ENCODE measurements around the gene DNAH5. TPM values are rescaled to one million over a fixed set of nuclear protein-coding genes. Genes with fewer than 3 reads are reported as not detected.
"Not testable (repeated sequence)": the region's sequence is repeated elsewhere in the genome, so short reads cannot be mapped to it uniquely, and the experiment has no call there.

The DNAH5 gene
- total RNA-seq, 2 experiments from 2014 or later: not detected

GRCh38 chr5:13860146-13860545, 84.3 kb downstream of the DNAH5 start:
- CTCF ChIA-PET: no interaction called here
- POLR2A ChIA-PET: no interaction called here

- CTCF ChIA-PET: no interaction called here
- POLR2A ChIA-PET: no interaction called here
These were observed 85.0 kb downstream of the DNAH5 start for GRCh38 chr5:13859270-13860065.

GRCh38 chr5:13843175-13843846, 101.2 kb downstream of the DNAH5 start:
- POLR2A ChIA-PET: no interaction called here
- CTCF ChIA-PET: no interaction called here

- ChIA-PET POLR2A (no interaction called here), CTCF (no interaction called here)
These were observed 111.0 kb downstream of the DNAH5 start for GRCh38 chr5:13833440-13833839.

GRCh38 chr5:13831351-13831750, 113.1 kb downstream of the DNAH5 start:
- CTCF ChIA-PET: no interaction called here
- POLR2A ChIA-PET: no interaction called here

- ChIA-PET POLR2A (no interaction called here), CTCF (no interaction called here)
These were observed 114.0 kb downstream of the DNAH5 start for GRCh38 chr5:13830536-13830935.

- POLR2A ChIA-PET: no interaction called here
These were observed 123.1 kb downstream of the DNAH5 start for GRCh38 chr5:13821366-13821765.

GRCh38 chr5:13816126-13816525, 128.4 kb downstream of the DNAH5 start:
- ChIA-PET POLR2A (no interaction called here), CTCF (no interaction called here)

More at GRCh38 chr5:13821366-13821765, 123.1 kb downstream of the DNAH5 start:
- CTCF ChIA-PET: no interaction called here

GRCh38 chr5:13814301-13814700, 130.2 kb downstream of the DNAH5 start:
- POLR2A ChIA-PET: no interaction called here
- CTCF ChIA-PET: no interaction called here

GRCh38 chr5:13809921-13810320, 134.6 kb downstream of the DNAH5 start:
- ChIA-PET CTCF (no interaction called here), POLR2A (no interaction called here)

- POLR2A ChIA-PET: no interaction called here
These were observed 140.2 kb downstream of the DNAH5 start for GRCh38 chr5:13804336-13804735.

GRCh38 chr5:13798569-13798968, 145.9 kb downstream of the DNAH5 start:
- CTCF ChIA-PET, POLR2A ChIA-PET: not testable (repeated sequence)

More at GRCh38 chr5:13804336-13804735, 140.2 kb downstream of the DNAH5 start:
- CTCF ChIA-PET: no interaction called here

GRCh38 chr5:13785781-13786415, 158.6 kb downstream of the DNAH5 start:
- POLR2A ChIA-PET: no interaction called here

GRCh38 chr5:13783726-13784125, 160.8 kb downstream of the DNAH5 start:
- CTCF ChIA-PET: no interaction called here
- POLR2A ChIA-PET: no interaction called here

More at GRCh38 chr5:13785781-13786415, 158.6 kb downstream of the DNAH5 start:
- CTCF ChIA-PET: no interaction called here

- POLR2A ChIA-PET: no interaction called here
- CTCF ChIA-PET: no interaction called here
These were observed 164.4 kb downstream of the DNAH5 start for GRCh38 chr5:13780081-13780480.

- CTCF ChIA-PET: no interaction called here
- POLR2A ChIA-PET: no interaction called here
These were observed 170.8 kb downstream of the DNAH5 start for GRCh38 chr5:13773649-13774048.

- ChIA-PET CTCF (no interaction called here), POLR2A (no interaction called here)
These were observed 173.4 kb downstream of the DNAH5 start for GRCh38 chr5:13771011-13771571.

- ChIA-PET POLR2A (no interaction called here), CTCF (no interaction called here)
These were observed 178.3 kb downstream of the DNAH5 start for GRCh38 chr5:13766236-13766635.

GRCh38 chr5:13763719-13764118, 180.8 kb downstream of the DNAH5 start:
- CTCF ChIA-PET: no interaction called here

GRCh38 chr5:13749766-13750165, 194.7 kb downstream of the DNAH5 start:
- CTCF ChIA-PET: no interaction called here
- POLR2A ChIA-PET: no interaction called here

More at GRCh38 chr5:13763719-13764118, 180.8 kb downstream of the DNAH5 start:
- POLR2A ChIA-PET: no interaction called here

- ChIA-PET CTCF (no interaction called here), POLR2A (no interaction called here)
These were observed 198.5 kb downstream of the DNAH5 start for GRCh38 chr5:13746026-13746425.

All from activated CD8-positive, alpha-beta memory T cell treated with anti-CD3 and anti-CD28 coated beads for 36 hours (primary cell).